Suprapubic skin (tissue), 4 donors: ENCODE measurements around the gene GSKIP.

Experiments
- CTCF ChIP-seq, 2 donors: fragments of 200-600 bp in 1 of 2; fragments of 450-650 bp in 1 of 2; sonication (generic) in 1 of 2; IDR thresholded peaks; one replicate each; pipeline ENCODE4 v1.5.1; 2016 to 2019; ENCODE audit warnings: antibody characterized with exemption in 2 of 2, mild to moderate bottlenecking in 1 of 2, moderate library complexity in 1 of 2
- POLR2A ChIP-seq, 2 donors: fragments of 450-650 bp; IDR thresholded peaks; one replicate each; pipeline ENCODE4 v1.6.1; 2017; ENCODE audit warnings: antibody characterized with exemption in 2 of 2, mild to moderate bottlenecking in 2 of 2, moderate library complexity in 2 of 2
- POLR2AphosphoS5 ChIP-seq, 3 donors: sonication (generic); formaldehyde crosslinking; IDR thresholded peaks; one replicate each; pipeline ENCODE4 v1.6.1; 2017; ENCODE audit warnings: antibody characterized with exemption in 3 of 3

GRCh38 chr14:96380735-96381134 lies 17.4 kb downstream of the GSKIP start:
- no peak for TF ChIP-seq CTCF (IDR thresholded peaks at IDR 0.05)
- no peak for TF ChIP-seq POLR2AphosphoS5 (IDR thresholded peaks at IDR 0.05)
- TF ChIP-seq POLR2A (IDR thresholded peaks at IDR 0.05), result no peak
